Activated CD8-positive, alpha-beta memory T cell treated with anti-CD3 and anti-CD28 coated beads for 1 hour (primary cell): ENCODE results near the gene NFYA.

Experiments
- DNase-seq, 2 donors: peaks; one replicate each; pipeline ENCODE4 v3.0.0-alpha.2; 2020; ENCODE audit warnings: low read depth in 1 of 2; ENCODE audit errors: extremely low read depth in 1 of 2

NFYA gene

GRCh38 chr6:41046084-41046483, 26.7 kb upstream of the NFYA start:
- no peak for DNase-seq

- DNase-seq = no peak
Observed at GRCh38 chr6:41047306-41047705, 25.5 kb upstream of the NFYA start.

DNA sequence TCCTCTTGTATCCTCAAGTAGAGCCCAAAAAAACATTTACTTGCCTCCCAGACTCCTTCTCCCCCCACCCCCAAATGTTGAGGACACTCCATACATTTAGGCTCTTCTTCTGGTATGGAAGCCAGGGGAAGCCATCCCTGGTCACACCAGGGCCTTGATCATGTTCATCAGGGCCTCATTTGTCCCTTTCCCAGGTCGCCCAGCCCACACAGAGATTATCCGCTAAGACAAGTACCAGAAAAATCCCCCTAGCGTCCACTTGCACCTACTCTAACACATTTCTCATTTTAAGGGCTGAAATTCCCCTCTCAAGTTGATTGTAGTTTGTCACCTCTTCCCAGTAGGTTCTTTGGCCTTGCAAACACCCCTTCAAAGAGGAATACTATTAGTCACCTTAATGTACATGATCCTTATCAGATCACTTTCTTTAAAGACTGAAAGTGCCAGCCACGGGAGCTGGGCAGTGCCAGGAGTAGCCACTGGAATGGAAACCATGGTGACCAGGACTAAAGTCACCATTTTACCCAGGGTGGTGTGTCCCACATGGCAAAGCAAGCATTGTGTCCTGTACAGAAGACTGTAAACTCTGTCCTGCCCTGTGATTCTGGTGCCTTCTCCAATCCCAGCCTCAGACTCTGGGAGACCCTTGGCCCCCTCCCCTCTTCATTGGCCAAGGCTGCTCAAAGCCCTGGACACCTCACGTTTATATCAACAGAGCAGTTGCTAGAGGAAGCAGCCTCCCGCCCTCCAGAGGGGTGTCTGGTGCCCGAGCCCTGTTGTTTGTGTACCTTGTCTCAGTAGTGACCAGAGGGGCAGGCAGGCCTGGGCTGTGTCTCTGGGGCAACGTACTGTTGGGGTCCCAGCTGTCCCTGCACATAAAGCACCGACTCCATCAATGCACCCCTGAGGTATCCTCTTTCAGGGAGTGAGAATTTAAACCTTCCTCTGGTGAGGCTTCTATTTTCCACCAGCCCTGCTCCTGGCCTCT, 24.7 kb upstream of the NFYA start:
- DNase-seq = no peak

DNA sequence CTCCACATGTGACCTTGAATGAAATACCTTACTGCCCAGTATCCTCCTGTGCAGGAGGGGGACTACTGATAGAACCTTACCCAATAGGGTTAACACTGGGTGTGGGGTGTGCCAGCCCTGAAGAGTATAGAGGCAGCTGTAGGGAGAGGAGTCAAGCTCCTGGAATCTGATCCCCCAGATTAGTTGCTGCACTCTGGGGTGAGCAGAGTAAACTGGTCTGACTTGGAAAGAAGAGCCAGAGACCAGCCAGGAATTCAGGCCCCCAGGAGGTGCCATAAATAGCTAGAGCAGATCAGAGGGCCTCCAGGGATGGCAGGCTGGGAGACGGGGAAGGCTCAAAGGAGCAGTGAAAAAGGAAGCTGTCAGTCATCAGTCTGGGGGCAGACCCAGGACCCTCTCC, 23.3 kb upstream of the NFYA start:
- DNase-seq = no peak

DNA sequence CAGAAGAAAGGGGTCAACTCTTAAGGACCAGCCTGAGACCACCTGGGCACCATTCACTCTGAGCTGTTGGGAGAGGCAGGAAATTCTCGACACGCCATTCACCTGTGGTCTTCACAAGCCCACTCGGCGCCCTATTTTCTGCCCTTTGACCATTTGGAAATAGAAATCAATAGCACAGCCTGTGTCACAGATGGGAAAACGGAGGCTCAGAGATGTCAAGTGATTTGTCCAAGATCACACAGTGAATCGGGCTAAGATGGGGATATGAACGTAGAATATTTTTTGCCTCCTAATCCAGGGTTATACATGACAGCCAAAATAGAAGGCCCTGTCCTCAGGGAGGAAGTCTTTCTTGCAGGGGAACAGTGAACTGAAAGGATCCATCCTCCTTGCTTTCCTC, 22.8 kb upstream of the NFYA start:
- DNase-seq = no peak

DNA sequence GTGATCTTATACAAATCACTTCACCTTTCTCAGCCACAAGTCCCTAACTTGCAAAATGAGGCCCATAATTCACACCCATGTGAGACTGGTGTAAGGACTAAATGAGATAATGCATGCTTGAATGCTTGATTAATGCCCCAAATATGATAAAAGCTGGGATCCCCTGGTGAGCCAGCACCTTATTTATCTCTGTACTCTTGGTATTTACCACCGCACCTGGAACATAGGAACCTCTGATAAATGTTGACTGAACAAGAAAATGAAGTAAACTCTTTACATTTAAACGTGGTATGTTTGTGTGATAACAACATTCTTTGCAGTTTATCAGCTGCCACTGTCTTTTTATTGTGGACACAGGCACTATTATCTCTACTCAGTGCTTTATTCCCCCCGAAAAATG, 22.2 kb upstream of the NFYA start:
- DNase-seq = no peak

DNA sequence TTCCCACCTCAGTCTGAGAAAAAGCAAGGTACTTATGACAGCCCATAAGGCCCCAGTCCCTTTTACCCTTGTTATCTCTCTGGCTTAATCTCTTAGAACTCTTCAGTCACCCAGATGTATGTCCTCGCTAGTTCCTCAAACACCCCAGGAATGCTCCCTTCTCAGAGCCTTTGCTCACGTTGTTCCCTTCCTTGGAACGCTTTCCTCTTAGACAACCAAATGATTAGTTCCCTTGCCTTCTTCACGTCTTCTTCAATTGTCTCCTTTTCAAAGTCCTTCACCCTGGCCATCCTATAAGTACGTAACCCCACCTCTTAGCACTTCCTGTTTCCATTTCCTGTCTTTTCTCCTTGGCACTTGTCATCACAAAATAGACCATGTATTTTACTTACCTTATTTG, 20.9 kb upstream of the NFYA start:
- DNase-seq = no peak

GRCh38 chr6:41053041-41053440, 19.7 kb upstream of the NFYA start, which contains the start of gene APOBEC2:
TSS of gene APOBEC2 (plus strand) at chr6:41053202. CDS start at chr6:41053348, 146 bp downstream.
- DNase-seq = no peak

GRCh38 chr6:41054511-41054910, 18.3 kb upstream of the NFYA start:
- no peak for DNase-seq

GRCh38 chr6:41055149-41055548, 17.6 kb upstream of the NFYA start:
- DNase-seq = no peak

GRCh38 chr6:41056768-41057490, 15.8 kb upstream of the NFYA start:
- DNase-seq = no peak

DNA sequence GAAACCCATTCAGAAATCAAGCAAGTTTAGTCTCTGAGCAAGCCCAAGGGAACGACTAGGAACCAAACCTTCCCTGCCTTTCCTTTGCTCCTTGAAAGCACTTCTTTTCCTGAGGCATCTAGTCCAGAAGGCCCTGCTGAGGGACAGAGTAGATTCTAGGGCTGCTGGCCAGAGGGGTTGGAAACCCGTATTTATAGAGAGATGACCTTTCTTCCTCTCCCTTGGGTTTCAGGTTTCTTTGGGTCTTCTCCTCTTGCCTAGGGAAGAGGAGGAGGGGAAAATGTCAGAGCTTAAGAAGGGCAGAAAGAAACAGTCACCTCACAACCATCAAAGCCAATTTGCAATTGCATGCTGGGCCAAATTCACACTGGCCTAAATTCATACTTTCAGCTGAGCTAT, 14.0 kb upstream of the NFYA start:
- no peak for DNase-seq

- no peak for DNase-seq
Observed at GRCh38 chr6:41059556-41059955, 13.2 kb upstream of the NFYA start.

- no peak for DNase-seq
Observed at GRCh38 chr6:41061196-41061726, 11.5 kb upstream of the NFYA start.

DNA sequence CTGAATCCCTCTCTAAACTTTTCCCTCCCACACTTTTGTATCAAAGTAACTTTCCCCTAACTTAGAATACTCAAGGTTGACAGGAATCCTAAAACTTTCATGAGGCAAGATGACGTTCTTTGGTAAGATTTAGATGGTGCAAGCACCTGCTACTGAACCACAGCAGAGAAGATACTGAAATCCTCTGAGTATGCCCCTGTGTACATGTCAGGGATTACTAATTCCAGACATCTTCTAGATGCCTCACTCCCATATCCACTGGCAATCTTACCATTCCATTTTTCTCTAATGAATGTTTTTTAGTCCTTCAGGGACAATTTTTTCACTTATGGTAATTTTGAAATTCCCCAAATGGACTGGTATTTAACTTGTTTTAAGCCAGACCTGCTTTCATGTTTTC, 10.7 kb upstream of the NFYA start:
- DNase-seq = no peak

- no peak for DNase-seq
Observed at GRCh38 chr6:41063884-41064285, 8.9 kb upstream of the NFYA start.

- no peak for DNase-seq
Observed at GRCh38 chr6:41064841-41065240, 7.9 kb upstream of the NFYA start.

DNA sequence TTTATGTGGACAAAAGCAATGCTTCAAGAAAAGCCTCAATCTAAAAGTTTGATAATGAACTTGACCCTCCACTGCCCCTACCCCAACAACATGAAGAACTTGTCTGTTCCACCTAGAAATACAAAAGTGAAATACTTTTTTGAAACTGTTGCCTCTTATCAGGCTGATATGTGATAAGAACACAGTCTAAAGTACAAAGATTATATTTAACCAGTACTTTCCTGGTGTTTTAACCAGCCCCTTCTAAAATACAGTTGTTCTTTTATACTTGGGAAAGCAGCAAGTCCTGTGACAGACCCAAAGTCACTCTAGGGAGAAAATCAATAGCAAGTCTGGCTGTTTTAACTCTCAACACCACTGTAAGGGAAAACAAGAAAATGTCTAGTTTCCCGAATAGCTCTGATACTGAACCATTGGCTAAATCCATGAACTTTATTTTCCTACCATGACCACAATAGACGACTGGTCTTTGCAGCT, 7.2 kb upstream of the NFYA start:
- no peak for DNase-seq

DNA sequence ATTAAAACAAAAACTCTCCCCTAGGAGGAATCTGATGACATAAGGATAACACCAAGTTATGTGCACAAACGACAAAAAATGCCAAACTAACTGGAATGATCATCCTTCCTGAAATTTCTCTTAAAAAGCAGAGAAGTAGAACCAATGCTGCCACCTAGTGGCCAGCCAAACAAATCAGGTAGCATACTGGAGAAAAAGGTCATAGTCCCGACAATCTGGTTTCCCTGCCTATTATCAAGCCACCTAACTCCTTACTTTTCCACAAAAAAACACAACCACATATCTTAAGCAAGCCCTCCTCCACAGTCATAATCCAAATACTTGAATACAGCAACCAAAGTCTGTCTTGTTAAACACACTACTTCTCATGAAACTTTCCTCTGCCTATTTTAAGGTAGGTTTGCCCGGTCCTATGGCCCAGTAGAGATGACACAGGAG, 5.9 kb upstream of the NFYA start:
- peak; percentile 34 to 46 for DNase-seq

DNA sequence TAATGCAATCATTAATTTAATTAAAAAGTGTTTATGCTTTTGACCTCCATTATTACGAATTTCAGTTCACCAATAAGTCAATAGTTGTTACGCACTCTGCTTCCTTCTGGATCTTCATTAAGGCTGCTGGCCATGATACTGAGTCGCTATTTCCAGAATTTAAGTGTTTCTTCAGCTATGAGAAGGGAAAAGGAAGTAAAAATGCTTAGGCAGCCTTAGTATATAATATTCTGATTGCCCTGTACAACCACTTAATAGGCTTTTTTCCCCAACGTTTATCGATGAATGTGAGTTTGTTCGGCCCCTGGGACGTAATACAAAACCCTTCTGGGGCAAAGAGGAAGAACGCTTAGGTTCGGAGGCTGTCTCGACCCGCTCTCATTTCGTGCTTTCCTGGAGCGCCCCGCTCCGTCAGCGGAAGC, 1.3 kb upstream of the NFYA start:
- no peak for DNase-seq
